Activated CD8-positive, alpha-beta T cell treated with anti-CD3 and anti-CD28 coated beads for 36 hours (primary cell): ENCODE results near the gene HAUS3. TPM values are rescaled to one million over a fixed set of nuclear protein-coding genes. Genes with fewer than 3 reads are reported as not detected.

ENCODE experiments used
- ATAC-seq: fragments of 200-7000 bp; cut with Tn5 transposase; one replicate; pipeline ENCODE4 v1.10.0; 2021; ENCODE audit warnings: mild to moderate bottlenecking, moderate library complexity
- CTCF ChIA-PET: fragments of 350-600 bp; sonication (Branson Sonifier 250); formaldehyde crosslinking; loops from one replicate; lab custom pipeline; 2021; ENCODE audit warnings: antibody characterized with exemption; lab: Charles Lee
- POLR2A ChIA-PET: fragments of 350-600 bp; sonication (Branson Sonifier 250); formaldehyde crosslinking; loops from one replicate; lab custom pipeline; 2021; ENCODE audit warnings: antibody characterized with exemption; lab: Charles Lee
- DNase-seq: peaks from one replicate; pipeline ENCODE4 v3.0.0-alpha.2; 2020
- H3K27ac Mint-ChIP-seq: one replicate; pipeline ENCODE4 v1.8.0; 2021; ENCODE audit warnings: mild to moderate bottlenecking, mixed read lengths
- H3K27me3 Mint-ChIP-seq: one replicate; pipeline ENCODE4 v1.8.0; 2021; ENCODE audit warnings: mixed read lengths
- H3K36me3 Mint-ChIP-seq: one replicate; pipeline ENCODE4 v1.8.0; 2021; ENCODE audit warnings: low read depth, mixed read lengths
- H3K4me1 Mint-ChIP-seq: one replicate; pipeline ENCODE4 v1.8.0; 2021; ENCODE audit warnings: low read depth, mixed read lengths
- H3K4me3 Mint-ChIP-seq: one replicate; pipeline ENCODE4 v1.8.0; 2021; ENCODE audit warnings: mild to moderate bottlenecking, moderate library complexity, mixed read lengths
- H3K9me3 Mint-ChIP-seq: one replicate; pipeline ENCODE4 v1.8.0; 2021; ENCODE audit warnings: mixed read lengths
- intact Hi-C: fragments of 100-400 bp; cut with micrococcal nuclease; formaldehyde crosslinking; loops from one replicate; pipeline ENCODE4 v1.10.0; 2022
- total RNA-seq, 2 experiments: library from RNA; stranded (reverse); gene quantifications; one replicate each; pipeline ENCODE4 v1.2.3, GENCODE V29; 2021
- TF ChIP-seq, protein P1 (sequence below): fragments of 200-600 bp; IDR thresholded peaks from one replicate; pipeline ENCODE4 v1.8.0; 2022; ENCODE audit warnings: antibody characterized with exemption, mild to moderate bottlenecking

HAUS3 gene
- total RNA-seq, 2 experiments from 2014 or later: 18.4 to 19.5 TPM

DNA sequence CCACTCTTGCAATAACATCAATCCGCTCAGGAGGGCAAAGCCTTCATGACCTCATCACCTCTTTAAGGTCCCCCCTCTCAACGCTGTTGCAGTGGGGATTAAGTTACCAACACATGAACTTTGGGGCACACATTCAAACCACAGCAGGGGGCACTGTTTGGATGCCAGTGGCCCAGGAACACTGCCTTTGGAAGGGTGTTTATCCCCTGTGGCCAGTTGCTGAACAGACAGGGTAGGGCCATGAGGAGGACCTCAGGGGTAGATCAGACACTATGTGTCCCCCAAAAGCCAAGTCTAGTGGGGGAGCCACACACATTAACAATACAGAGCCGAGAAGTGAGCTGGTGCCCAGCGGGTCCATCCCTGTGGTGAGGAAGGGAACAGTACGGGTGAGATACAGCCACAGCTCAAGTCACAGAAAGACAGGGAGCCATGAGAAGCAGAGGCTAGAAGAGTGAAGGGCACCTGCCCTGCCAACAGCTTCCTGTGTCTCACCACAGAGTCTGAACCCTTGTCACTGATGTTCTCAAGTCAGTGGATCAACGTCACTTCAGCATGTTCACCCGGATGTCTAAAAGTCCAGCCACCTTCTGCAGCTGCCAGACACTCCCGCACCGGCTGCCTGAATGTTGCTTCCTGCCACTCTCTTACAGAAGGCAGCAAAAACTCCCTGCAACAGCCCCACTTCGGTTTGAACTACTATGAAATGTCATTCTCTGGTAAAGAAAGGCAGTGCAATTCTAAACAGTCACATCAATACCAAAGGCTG is 39.8 kb upstream of the HAUS3 start:
- H3K27ac Mint-ChIP-seq: peak overlapping the region; percentile 96
- no peaks in the 10 kb centered on the region for H3K27me3 Mint-ChIP-seq
- H3K4me3 Mint-ChIP-seq: peak overlapping the region; percentile 43
- ChIA-PET POLR2A (interaction anchor here (0.6 to 2.0 kb wide), 5 partner anchors 10 to 133 kb away, joined by 3 to 6 read pairs (median 4); partner anchors contain the start of genes HAUS3 and POLN), CTCF (interaction anchor here (0.7 to 1.0 kb wide), 5 partner anchors 9 to 130 kb away, joined by 3 read pairs; no protein-coding TSS in a partner anchor)
- no peaks in the 10 kb centered on the region for H3K9me3 Mint-ChIP-seq
- peak; percentile 93 for ATAC-seq
- TF ChIP-seq, protein P1, sequence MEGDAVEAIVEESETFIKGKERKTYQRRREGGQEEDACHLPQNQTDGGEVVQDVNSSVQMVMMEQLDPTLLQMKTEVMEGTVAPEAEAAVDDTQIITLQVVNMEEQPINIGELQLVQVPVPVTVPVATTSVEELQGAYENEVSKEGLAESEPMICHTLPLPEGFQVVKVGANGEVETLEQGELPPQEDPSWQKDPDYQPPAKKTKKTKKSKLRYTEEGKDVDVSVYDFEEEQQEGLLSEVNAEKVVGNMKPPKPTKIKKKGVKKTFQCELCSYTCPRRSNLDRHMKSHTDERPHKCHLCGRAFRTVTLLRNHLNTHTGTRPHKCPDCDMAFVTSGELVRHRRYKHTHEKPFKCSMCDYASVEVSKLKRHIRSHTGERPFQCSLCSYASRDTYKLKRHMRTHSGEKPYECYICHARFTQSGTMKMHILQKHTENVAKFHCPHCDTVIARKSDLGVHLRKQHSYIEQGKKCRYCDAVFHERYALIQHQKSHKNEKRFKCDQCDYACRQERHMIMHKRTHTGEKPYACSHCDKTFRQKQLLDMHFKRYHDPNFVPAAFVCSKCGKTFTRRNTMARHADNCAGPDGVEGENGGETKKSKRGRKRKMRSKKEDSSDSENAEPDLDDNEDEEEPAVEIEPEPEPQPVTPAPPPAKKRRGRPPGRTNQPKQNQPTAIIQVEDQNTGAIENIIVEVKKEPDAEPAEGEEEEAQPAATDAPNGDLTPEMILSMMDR: peak; percentile 41
- peak; percentile 91 for DNase-seq
- intact Hi-C loops: loop anchor here (5.0 kb wide), 1 partner anchor 131 kb away; no protein-coding TSS in a partner anchor
- H3K36me3 Mint-ChIP-seq: no peaks in the 10 kb centered on the region
- peaks cover 37% of the 10 kb centered on the region for H3K4me1 Mint-ChIP-seq

- Mint-ChIP-seq H3K27ac (peak overlapping the region; percentile 96), H3K36me3 (no peaks in the 10 kb centered on the region), H3K27me3 (no peaks in the 10 kb centered on the region), H3K4me3 (no peak overlapping the region), H3K9me3 (no peaks in the 10 kb centered on the region), H3K4me1 (peaks cover 37% of the 10 kb centered on the region)
- intact Hi-C loops: loop anchor here (5.0 kb wide), 1 partner anchor 132 kb away; no protein-coding TSS in a partner anchor
- TF ChIP-seq, protein P1: no peak
- POLR2A ChIA-PET: no interaction called here
- ATAC-seq (no peak), DNase-seq (no peak)
- CTCF ChIA-PET: no interaction called here
These were observed 38.8 kb upstream of the HAUS3 start for GRCh38 chr4:2280531-2281300.

- TF ChIP-seq, protein P1: no peak
- H3K27me3 Mint-ChIP-seq: no peaks in the 10 kb centered on the region
- peaks cover 23% of the 10 kb centered on the region for H3K4me1 Mint-ChIP-seq
- no peak overlapping the region for H3K4me3 Mint-ChIP-seq
- no peaks in the 10 kb centered on the region for H3K9me3 Mint-ChIP-seq
- intact Hi-C loops: no loop called here
- ChIA-PET CTCF (no interaction called here), POLR2A (no interaction called here)
- H3K27ac Mint-ChIP-seq: no peak overlapping the region
- H3K36me3 Mint-ChIP-seq: no peaks in the 10 kb centered on the region
- ATAC-seq (no peak), DNase-seq (no peak)
These were observed 36.0 kb upstream of the HAUS3 start for GRCh38 chr4:2277956-2278355.

DNA sequence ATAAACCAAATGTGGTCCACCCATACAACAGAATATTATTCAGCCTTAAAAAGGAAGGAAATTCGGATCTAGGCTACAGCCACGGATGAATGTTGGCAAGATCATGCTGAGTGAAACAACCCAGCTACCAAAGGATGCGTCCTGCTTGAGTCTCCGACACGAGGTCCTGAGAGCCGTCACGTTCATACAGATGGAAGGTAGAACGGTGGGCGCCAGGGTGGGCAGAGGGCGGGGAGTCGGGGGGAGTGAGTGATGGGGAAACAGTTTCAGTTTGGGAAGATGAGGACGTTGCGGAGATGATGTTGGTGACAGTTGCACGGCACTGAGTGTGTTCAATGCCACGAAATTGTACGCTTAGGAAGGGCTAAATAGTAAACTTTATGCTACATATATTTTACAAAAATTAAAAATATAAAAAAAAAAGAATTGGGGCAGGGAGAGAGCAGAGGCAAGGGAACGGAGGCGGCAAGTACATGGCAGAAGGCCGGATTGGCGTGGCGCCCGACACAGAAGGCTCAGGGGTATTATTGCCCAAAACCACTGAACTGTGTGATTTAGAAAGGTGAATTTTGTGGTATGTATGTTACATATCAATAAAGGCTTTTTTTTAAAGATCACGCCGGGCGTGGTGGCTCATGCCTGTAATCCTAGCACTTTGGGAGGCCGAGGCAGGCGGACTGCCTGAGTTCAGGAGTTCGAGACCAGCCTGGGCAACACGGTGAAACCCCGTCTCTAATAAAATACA is 34.8 kb upstream of the HAUS3 start:
- ChIA-PET CTCF (interaction anchor here (0.6 kb wide), 1 partner anchor 51 kb away, joined by 3 read pairs; no protein-coding TSS in a partner anchor), POLR2A (interaction anchor here (1.0 kb wide), 1 partner anchor 10 kb away, joined by 3 read pairs; no protein-coding TSS in a partner anchor)
- H3K27ac Mint-ChIP-seq: no peak overlapping the region
- no peaks in the 10 kb centered on the region for H3K36me3 Mint-ChIP-seq
- no peaks in the 10 kb centered on the region for H3K27me3 Mint-ChIP-seq
- intact Hi-C loops: no loop called here
- TF ChIP-seq, protein P1: no peak
- DNase-seq: no peak
- ATAC-seq: no peak
- H3K4me3 Mint-ChIP-seq: no peak overlapping the region
- no peaks in the 10 kb centered on the region for H3K9me3 Mint-ChIP-seq
- peaks cover 13% of the 10 kb centered on the region for H3K4me1 Mint-ChIP-seq
